GM18867 (cell line): ENCODE measurements around the gene PARD3B.

Source experiments
- ATAC-seq: cut with Tn5 transposase; IDR thresholded peaks from one replicate; pipeline ENCODE4 v1.9.1; 2021; ENCODE audit warnings: mild to moderate bottlenecking, moderate library complexity; ENCODE audit not compliant: unreplicated experiment

PARD3B gene

DNA sequence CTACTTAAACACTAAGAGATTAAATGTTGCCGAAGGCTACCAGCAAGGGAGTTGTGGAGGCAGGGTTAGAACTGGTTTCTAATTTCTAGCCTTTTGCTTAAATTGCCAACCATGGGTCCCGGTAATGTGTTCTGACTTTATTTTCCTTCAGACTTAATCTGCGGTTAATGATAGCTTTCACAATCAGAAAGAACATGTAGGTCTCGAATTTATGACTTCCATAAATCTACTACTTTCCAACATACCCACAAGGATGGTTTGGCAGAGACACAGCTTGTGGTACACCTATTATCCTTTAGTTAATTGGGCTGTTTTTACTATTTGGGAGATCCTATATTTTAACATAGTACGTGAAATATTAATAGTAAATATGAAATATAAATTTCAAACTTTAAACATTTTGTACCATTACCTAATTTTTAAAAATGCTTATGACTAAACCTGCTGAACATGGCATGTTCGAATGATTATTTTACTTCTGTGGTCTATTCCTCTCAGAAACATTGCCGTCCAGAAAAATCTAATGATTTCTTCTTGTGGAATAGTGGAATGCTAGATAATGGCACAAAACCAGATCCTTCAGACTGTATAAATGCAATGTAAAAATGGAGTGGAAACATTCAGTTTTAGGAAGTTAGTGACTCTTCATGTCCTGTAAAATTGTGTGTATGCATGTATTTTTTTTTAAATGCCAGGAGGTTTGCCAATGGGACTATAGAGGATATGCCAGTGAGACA is 41.3 kb downstream of the PARD3B start:
- ATAC-seq, result no peak

- ATAC-seq, result no peak
These were observed 44.8 kb downstream of the PARD3B start for GRCh38 chr2:204590063-204590462.

- no peak for ATAC-seq
These were observed 46.0 kb downstream of the PARD3B start for GRCh38 chr2:204591225-204591624.

DNA sequence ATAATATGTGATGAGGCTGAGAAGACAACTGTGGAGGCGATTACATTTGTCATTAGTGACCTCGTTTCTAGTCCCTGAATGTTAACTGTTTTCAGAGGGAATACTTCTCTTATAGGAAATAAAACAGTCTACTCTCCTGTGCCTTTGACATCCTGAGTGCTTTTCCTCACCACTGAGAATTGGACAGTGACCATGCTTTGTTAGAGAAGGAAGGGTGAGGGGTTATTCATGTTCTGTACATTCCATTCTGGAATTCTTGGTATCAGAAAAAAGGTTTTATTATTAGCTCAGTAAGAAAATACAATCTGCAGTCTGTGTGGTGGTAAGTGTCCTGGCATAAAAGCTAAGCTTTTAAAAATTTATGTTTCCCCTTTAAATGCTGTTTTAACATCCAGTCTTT is 58.8 kb downstream of the PARD3B start:
- no peak for ATAC-seq

GRCh38 chr2:204608237-204608939 is 63.1 kb downstream of the PARD3B start:
- ATAC-seq, result no peak

- no peak for ATAC-seq
These were observed 65.8 kb downstream of the PARD3B start for GRCh38 chr2:204611017-204611631.

DNA sequence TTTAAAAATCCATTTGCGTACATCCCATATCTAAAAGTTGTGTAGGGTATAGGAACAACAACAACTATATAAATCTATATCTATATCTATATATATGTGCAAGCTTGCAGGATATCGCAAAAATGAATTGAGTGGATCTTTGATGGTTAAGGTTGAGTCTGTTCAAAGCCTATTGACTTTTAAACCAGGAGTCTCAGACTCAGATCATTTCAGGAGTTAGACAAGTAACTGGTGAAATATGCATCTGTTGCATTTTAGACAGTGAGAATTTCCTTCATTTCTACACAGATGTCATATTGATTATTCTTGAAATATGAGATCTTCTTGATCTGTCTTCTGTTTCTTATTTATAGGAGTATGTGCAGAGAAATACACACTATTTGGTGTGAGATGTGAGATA is 66.5 kb downstream of the PARD3B start:
- ATAC-seq, result no peak

GRCh38 chr2:204613635-204614034 is 68.4 kb downstream of the PARD3B start:
- no peak for ATAC-seq

GRCh38 chr2:204615456-204615855 is 70.2 kb downstream of the PARD3B start:
- no peak for ATAC-seq

DNA sequence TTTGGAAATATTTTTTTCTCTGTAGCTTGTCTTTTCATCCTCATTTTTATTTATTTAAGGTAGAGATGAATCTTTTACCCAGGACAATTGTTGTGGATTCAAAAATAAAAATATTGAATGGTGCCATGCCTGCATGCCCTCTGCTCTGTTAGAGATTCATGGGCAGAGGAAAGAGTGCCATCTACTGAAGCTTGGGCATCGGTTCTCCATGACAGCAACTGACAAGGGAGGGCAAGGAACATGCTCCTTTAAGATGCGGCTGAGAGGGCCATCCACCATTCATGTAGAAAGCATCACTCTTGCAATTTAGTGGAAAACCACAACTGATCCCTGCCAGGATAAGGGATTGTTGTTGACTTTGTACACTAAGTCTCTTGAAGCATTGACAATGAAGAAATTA is 79.9 kb downstream of the PARD3B start:
- no peak for ATAC-seq

- ATAC-seq, result no peak
These were observed 83.8 kb downstream of the PARD3B start for GRCh38 chr2:204628926-204629712.

- ATAC-seq, result no peak
These were observed 87.1 kb downstream of the PARD3B start for GRCh38 chr2:204632410-204632809.

DNA sequence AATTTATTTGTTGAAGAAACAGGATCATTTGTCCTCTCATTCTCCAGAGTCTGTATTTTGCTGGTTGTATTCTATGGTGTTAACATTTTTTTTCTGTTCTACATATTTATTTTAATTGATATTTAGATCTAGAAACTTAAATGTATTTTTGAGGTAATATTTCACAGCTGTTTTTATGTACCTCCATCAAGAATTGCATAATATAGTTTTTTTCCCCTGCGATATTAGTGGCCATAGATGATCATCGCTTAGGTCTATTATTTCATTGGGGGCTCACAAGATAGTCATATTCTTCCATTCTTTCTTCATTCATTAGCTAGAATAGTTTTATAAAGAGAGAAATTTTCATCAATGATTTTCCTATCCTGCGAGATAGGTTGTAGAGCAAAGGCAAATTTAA is 89.3 kb downstream of the PARD3B start:
- no peak for ATAC-seq

GRCh38 chr2:204635478-204635877 is 90.2 kb downstream of the PARD3B start:
- ATAC-seq, result no peak

DNA sequence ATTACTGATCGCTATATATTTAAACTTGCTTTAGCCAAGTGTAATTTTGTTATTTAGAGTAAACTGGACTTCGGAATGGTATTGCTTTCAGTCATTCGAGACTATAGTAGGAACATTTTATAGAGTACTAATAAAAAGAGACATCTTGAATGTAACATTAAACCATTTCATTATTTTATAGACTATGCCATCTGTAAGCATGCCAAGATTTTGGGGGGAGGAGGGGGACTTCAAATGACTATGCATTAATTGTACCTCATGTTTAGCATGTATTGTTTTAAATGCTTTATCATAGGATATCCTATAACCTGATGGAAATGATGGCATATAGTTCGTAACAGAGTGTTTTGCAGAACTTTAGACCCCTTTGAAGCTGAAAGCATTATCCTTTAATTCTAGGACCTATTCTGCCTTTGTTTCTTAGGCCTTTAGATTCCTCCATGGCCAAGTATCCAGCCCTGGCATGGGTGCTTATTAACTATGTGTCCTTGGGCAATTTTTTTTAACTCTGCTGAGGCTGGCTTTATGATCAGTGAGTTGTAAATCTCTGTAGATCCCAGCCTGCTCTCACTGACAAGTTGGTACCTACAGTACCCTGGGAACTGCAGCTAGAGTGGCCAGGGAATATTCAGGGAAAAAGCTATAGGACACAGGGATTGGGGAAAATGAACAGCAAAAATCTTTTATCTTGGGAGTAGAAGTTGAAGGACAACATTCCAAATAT is 93.4 kb downstream of the PARD3B start:
- ATAC-seq, result no peak

GRCh38 chr2:204643326-204643725 is 98.1 kb downstream of the PARD3B start:
- ATAC-seq, result no peak

GRCh38 chr2:204645018-204645773 is 99.9 kb downstream of the PARD3B start:
- no peak for ATAC-seq

DNA sequence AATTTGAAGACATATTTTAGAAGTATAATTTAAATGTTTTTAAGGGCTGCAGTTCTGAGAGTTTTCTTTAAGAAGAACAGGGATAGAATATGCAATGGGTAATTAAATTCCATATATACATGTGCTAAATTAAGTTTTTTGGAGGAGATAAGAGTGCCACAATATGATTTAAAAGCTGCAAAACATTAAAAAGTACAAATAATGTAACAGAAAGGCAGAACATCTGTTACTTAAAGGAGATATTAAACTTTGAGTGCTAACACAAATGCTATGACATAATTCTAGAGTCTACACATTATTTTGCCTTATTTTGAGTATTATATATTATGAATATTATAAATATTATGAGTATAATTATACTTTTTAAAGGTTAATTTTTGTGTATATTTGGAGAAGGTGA is 102.4 kb downstream of the PARD3B start:
- ATAC-seq, result no peak

DNA sequence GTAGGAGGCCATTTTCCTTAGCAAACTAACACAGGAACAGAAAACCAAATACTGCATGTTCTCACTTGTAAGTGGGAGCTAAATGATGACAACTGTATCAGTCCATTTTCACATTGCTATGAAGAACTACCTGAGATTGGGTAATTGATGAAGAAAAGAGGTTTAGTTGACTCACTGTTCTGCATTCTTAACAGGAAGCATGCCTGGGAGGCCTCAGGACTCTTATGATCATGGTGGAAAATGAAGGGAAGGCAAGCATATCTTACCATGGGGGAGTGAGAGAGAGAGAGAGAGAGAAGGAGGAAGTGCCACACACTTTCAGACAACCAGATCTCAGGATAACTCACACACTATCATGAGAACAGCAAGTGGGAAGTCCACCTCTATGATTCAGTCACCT is 105.3 kb downstream of the PARD3B start:
- no peak for ATAC-seq

DNA sequence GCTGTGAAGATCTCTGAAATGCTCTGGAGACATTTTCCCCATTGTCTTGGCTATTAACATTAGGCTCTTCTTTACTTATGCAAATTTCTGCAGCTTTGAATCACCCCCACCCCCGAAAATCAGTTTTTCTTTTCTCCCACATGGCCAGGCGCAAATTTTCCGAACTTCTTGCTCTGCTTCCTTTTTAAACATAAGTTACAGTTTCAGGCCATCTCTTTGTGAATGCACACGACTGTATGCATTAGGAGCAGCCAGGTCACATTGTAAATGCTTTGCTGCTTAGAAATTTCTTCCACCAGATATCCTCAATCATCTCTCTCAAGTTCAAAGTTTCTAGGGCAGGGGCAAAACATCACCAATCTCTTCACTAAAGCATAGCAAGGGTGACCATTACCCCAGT is 106.8 kb downstream of the PARD3B start:
- ATAC-seq, result no peak
